Parathyroid adenoma (tissue), 2 donors: Measurements from ENCODE around the gene PRR7.

Source experiments
- H2AFZ ChIP-seq: fragments of 300-600 bp; sonication (generic); one replicate; pipeline ENCODE4 v1.7.0; 2017; ENCODE audit warnings: antibody characterized with exemption, mild to moderate bottlenecking
- H3K27ac ChIP-seq: fragments of 300-600 bp; sonication (generic); one replicate; pipeline ENCODE4 v1.7.0; 2017
- H3K27me3 ChIP-seq: fragments of 300-600 bp; sonication (generic); one replicate; pipeline ENCODE4 v1.7.0; 2017; ENCODE audit warnings: low read length; ENCODE audit not compliant: control insufficient read depth, insufficient read depth
- H3K36me3 ChIP-seq: fragments of 300-600 bp; sonication (generic); one replicate; pipeline ENCODE4 v1.7.0; 2017; ENCODE audit warnings: low read length; ENCODE audit not compliant: control insufficient read depth, insufficient read depth
- H3K4me1 ChIP-seq: fragments of 300-600 bp; sonication (generic); one replicate; pipeline ENCODE4 v1.7.0; 2017; ENCODE audit warnings: control low read depth
- H3K4me2 ChIP-seq: fragments of 300-600 bp; sonication (generic); one replicate; pipeline ENCODE4 v1.7.0; 2017; ENCODE audit warnings: low read length
- H3K4me3 ChIP-seq: fragments of 300-600 bp; sonication (generic); one replicate; pipeline ENCODE4 v1.7.0; 2017; ENCODE audit warnings: low read depth, low read length
- H3K79me2 ChIP-seq: fragments of 300-600 bp; sonication (generic); one replicate; pipeline ENCODE4 v1.7.0; 2017; ENCODE audit warnings: control low read depth
- H3K9ac ChIP-seq: fragments of 300-600 bp; sonication (generic); one replicate; pipeline ENCODE4 v1.7.0; 2017; ENCODE audit warnings: mild to moderate bottlenecking
- H3K9me3 ChIP-seq: fragments of 300-600 bp; sonication (generic); one replicate; pipeline ENCODE4 v1.7.0; 2017; ENCODE audit warnings: low read length; ENCODE audit not compliant: control insufficient read depth
- CTCF ChIP-seq: fragments of 300-600 bp; sonication (generic); IDR thresholded peaks from one replicate; pipeline ENCODE4 v1.7.0; 2017; ENCODE audit warnings: antibody characterized with exemption, mild to moderate bottlenecking
- donor health status: primary hyperparathyroidism.

Gene PRR7

GRCh38 chr5:177490992-177491391 lies 44.4 kb downstream of the PRR7 start:
- no peak for TF ChIP-seq CTCF
- H3K27ac ChIP-seq: no peak overlapping the region
- no peaks in the 10 kb centered on the region for H3K9me3 ChIP-seq
- no peak overlapping the region for H2AFZ ChIP-seq
- H3K79me2 ChIP-seq: no peaks in the 10 kb centered on the region
- H3K9ac ChIP-seq: no peak overlapping the region
- H3K27me3 ChIP-seq: no peaks in the 10 kb centered on the region
- H3K4me1 ChIP-seq: peaks cover 15% of the 10 kb centered on the region
- no peak overlapping the region for H3K4me3 ChIP-seq
- no peaks in the 10 kb centered on the region for H3K36me3 ChIP-seq
- no peak overlapping the region for H3K4me2 ChIP-seq

DNA sequence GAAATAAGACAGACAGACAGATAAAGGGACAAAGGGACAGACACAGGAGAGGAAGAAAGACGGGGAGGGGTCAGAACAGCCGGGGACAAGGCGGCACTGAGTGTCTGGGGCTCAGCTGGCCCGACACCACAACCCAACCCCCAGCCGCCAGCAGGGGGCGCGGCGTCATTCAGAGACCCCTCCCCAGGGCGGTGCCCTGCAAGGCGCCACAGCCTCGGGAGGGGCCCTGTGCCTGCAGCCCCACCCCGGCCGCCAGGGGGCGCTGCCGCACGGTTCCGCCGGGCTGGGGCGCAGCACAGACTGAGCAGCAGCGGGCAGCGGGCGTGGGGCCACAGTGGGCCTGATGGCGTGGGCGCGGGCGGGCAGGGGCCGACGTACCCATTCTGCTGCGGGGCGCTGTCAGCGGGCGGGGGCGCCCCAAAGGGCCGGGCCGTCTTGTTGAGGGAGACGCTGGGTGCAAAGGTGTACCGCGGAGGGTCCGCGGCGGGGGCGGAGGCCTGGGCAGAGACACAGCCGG lies 44.9 kb downstream of the PRR7 start:
- Histone ChIP-seq H3K4me2 (no peak overlapping the region), H2AFZ (no peak overlapping the region), H3K36me3 (no peaks in the 10 kb centered on the region), H3K9ac (no peak overlapping the region), H3K79me2 (no peaks in the 10 kb centered on the region), H3K27ac (no peak overlapping the region), H3K9me3 (no peaks in the 10 kb centered on the region), H3K27me3 (no peaks in the 10 kb centered on the region), H3K4me3 (no peak overlapping the region), H3K4me1 (peaks cover 19% of the 10 kb centered on the region)
- peak; percentile 58 for TF ChIP-seq CTCF

DNA sequence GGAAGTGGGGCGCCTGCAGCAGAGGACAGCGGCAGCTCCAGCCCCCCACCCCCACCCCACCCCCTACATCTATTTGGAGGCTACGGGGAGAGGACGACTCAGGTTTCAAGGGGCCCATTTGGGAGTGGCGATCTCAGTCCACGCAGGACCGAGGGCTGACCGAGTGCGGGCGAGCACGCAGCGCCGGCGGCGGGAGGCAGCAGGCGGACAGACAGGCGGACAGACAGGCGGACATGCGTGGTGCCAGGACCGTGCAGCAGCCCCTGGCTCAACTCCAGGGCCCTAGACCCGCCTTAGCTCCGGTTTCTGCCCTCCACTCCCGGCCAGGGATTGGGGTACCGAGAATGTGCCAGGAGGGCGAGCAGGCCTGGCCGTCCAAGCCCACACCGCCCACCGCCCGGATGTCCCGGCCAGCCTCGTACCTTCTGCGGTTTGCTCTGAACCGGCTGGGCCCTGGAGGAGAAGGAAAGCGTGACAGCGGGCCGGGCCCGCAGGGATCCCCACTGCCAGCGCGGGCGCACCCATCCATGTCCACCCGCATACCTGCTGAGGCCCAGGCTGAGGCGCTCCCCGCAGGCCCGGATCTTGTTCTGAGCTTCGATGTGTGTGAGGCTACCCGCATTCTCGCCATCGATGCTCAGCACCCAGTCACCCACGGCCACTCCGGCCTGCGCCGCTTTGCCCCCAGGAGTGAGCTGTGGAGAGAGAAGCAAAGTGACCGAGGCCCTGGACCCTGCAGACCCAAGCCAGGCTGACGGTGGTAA lies 45.6 kb downstream of the PRR7 start:
- Histone ChIP-seq H3K27me3 (no peaks in the 10 kb centered on the region), H3K27ac (peak overlapping the region; percentile 84), H3K4me2 (no peak overlapping the region), H3K36me3 (no peaks in the 10 kb centered on the region), H3K9me3 (no peaks in the 10 kb centered on the region), H3K79me2 (no peaks in the 10 kb centered on the region), H3K4me1 (peaks cover 20% of the 10 kb centered on the region), H2AFZ (no peak overlapping the region), H3K9ac (no peak overlapping the region), H3K4me3 (no peak overlapping the region)
- TF ChIP-seq CTCF: no peak

DNA sequence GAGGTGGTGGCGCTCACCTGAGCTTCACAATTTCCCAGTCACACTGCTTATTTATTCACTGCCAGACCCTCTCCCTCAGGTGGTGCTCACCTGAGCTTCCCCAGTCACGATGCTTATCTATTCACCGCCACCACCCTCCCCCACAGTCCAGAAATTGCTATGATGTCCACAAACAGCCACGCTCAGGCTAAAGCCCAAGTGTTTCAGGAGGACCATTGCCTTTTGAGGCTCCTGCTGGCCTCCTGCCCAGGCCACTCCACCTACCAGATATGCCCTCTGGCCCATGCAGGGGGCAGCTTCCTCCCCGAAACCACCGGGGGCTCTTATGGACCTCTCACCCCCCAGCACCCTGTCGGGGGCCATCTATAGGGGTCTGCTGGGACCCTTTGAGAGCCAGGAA lies 46.2 kb downstream of the PRR7 start:
- Histone ChIP-seq H3K27me3 (no peaks in the 10 kb centered on the region), H3K79me2 (no peaks in the 10 kb centered on the region), H3K36me3 (no peaks in the 10 kb centered on the region), H3K4me3 (no peak overlapping the region), H2AFZ (no peak overlapping the region), H3K4me1 (peaks cover 20% of the 10 kb centered on the region), H3K27ac (peak overlapping the region; percentile 84), H3K9ac (no peak overlapping the region), H3K4me2 (no peak overlapping the region), H3K9me3 (no peaks in the 10 kb centered on the region)
- TF ChIP-seq CTCF: no peak
